ENCODE measurements around the gene C1QTNF12. TPM values are rescaled to one million over a fixed set of nuclear protein-coding genes. Genes with fewer than 3 reads are reported as not detected.

The C1QTNF12 gene
- total RNA-seq, 2 experiments from 2014 or later, result 1.8 to 6.1 TPM

DNA sequence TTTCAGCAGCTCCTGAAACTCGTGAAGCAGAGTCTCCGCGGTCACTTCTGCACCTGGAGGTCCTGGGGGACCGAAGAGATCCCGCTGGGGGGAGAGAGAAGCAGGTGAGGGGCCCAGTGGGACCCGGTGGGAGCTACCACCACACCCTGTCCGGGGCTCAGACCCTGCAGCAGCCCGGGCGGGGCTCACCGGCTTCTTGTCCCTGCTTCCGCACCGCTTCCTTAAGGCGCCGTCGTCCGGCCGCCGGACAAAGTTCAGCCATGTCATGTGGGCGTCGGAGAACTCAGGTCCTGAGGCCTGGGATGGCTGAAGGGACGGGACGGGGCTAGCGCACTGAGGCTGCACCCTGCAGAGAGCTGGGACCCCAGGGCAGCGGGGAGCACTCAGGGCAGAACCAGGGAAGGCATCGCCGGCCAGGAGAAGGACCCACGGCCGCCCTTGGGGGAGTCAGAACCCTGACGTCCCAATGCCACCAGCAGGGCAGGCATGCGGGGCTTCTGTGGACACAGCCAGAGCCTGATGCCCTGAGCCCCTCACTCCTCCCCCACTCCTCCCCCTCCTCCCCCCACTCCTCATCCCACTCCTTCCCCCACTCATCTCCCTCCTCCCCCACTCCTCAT lies 2.2 kb downstream of the C1QTNF12 start:
- H3K79me2 ChIP-seq (ENCODE audit: insufficient read depth, low read depth, low read length), result no peaks in the 10 kb centered on the region
- TF ChIP-seq, protein P1, sequence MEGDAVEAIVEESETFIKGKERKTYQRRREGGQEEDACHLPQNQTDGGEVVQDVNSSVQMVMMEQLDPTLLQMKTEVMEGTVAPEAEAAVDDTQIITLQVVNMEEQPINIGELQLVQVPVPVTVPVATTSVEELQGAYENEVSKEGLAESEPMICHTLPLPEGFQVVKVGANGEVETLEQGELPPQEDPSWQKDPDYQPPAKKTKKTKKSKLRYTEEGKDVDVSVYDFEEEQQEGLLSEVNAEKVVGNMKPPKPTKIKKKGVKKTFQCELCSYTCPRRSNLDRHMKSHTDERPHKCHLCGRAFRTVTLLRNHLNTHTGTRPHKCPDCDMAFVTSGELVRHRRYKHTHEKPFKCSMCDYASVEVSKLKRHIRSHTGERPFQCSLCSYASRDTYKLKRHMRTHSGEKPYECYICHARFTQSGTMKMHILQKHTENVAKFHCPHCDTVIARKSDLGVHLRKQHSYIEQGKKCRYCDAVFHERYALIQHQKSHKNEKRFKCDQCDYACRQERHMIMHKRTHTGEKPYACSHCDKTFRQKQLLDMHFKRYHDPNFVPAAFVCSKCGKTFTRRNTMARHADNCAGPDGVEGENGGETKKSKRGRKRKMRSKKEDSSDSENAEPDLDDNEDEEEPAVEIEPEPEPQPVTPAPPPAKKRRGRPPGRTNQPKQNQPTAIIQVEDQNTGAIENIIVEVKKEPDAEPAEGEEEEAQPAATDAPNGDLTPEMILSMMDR (conservative IDR thresholded peaks at IDR 0.05; ENCODE audit: low read length), result no peak
- TF ChIP-seq EZH2phosphoT487 (IDR thresholded peaks at IDR 0.05; ENCODE audit: borderline replicate concordance, low read depth, low read length), result no peak
- no peaks in the 10 kb centered on the region for H3K9me3 ChIP-seq (ENCODE audit: low read length)
- H2AFZ ChIP-seq (ENCODE audit: low read length), result no peak overlapping the region
- no peaks in the 10 kb centered on the region for H3K9me2 ChIP-seq (ENCODE audit: insufficient read depth, low read length)
- no peaks in the 10 kb centered on the region for H3K36me3 ChIP-seq (ENCODE audit: insufficient read depth, low read length)
- BruUV-seq (replicated peaks), result no TSS peak
- no peak overlapping the region for H3K27ac ChIP-seq (ENCODE audit: low read depth, low read length, poor library complexity, severe bottlenecking)
- H4K20me1 ChIP-seq (ENCODE audit: insufficient read depth, low read length), result no peaks in the 10 kb centered on the region
- H3K4me3 ChIP-seq (ENCODE audit: low read depth, low read length, poor library complexity, severe bottlenecking), result no peak overlapping the region
- H3K4me1 ChIP-seq (ENCODE audit: insufficient read depth, low read length, poor library complexity, severe bottlenecking), result no peaks in the 10 kb centered on the region
- ChIA-PET CTCF (ENCODE audit: unreplicated experiment) (no interaction called here), POLR2A (no interaction called here)
- no peak for DNase-seq (ENCODE audit: low spot score)
- H3K4me2 ChIP-seq (ENCODE audit: low read length), result no peak overlapping the region
- intact Hi-C loops (cut with micrococcal nuclease; ENCODE audit: unreplicated experiment), result no loop called here

DNA sequence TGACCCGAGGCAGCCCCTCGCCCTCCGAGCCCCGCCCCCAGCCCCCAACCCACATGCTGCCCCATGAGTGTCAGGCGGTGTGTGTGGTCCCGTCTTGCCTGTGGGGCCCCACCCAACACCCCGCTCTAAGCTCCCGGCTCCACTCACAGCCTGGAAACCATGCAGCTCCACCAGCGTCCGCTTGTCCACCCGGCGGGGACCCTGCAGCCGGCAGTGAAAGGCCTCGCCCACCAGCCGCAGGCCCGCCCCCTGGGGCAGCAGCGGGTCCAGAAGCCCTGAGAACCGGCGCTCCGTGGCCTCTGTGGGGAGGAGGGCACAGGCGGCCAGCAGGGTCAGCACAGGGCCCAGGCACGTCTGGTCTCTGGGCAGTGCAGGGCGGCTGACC lies 2.7 kb downstream of the C1QTNF12 start:
- H3K4me2 ChIP-seq (ENCODE audit: low read length), result no peak overlapping the region
- DNase-seq (ENCODE audit: low spot score), result no peak
- CTCF ChIA-PET (ENCODE audit: unreplicated experiment), result no interaction called here
- intact Hi-C loops (cut with micrococcal nuclease; ENCODE audit: unreplicated experiment), result no loop called here
- no peaks in the 10 kb centered on the region for H3K9me2 ChIP-seq (ENCODE audit: insufficient read depth, low read length)
- TF ChIP-seq EZH2phosphoT487 (IDR thresholded peaks at IDR 0.05; ENCODE audit: borderline replicate concordance, low read depth, low read length), result no peak
- TF ChIP-seq, protein P1 (conservative IDR thresholded peaks at IDR 0.05; ENCODE audit: low read length), result no peak
- no peaks in the 10 kb centered on the region for H3K36me3 ChIP-seq (ENCODE audit: insufficient read depth, low read length)
- no TSS peak for BruUV-seq (replicated peaks)
- H3K4me1 ChIP-seq (ENCODE audit: insufficient read depth, low read length, poor library complexity, severe bottlenecking), result no peaks in the 10 kb centered on the region
- H3K9me3 ChIP-seq (ENCODE audit: low read length), result no peaks in the 10 kb centered on the region
- no peaks in the 10 kb centered on the region for H4K20me1 ChIP-seq (ENCODE audit: insufficient read depth, low read length)
- no peak overlapping the region for H3K27ac ChIP-seq (ENCODE audit: low read depth, low read length, poor library complexity, severe bottlenecking)
- POLR2A ChIA-PET, result no interaction called here
- H3K79me2 ChIP-seq (ENCODE audit: insufficient read depth, low read depth, low read length), result no peaks in the 10 kb centered on the region
- no peak overlapping the region for H2AFZ ChIP-seq (ENCODE audit: low read length)
- no peak overlapping the region for H3K4me3 ChIP-seq (ENCODE audit: low read depth, low read length, poor library complexity, severe bottlenecking)

DNA sequence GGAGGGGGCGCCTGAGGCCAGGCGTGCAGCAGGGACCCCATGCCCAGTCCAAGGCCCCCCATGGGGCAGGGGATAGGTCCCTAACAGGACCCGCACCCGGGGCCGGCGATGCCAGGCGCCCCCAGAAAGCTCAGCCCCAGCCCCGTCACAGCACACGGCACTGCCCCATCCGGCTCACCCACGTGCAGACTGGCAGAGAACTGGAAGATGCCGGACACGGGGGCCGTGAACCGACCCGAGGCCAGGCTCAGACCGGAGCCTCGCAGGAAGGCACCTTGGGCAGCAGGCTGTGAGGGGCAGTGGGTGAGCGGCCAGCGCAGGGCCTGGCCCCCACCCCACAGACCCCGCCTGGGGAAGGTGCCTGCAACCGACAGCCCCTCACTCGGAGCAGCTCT lies 3.3 kb downstream of the C1QTNF12 start:
- Histone ChIP-seq H3K9me3 (ENCODE audit: low read length) (no peaks in the 10 kb centered on the region), H3K27ac (ENCODE audit: low read depth, low read length, poor library complexity, severe bottlenecking) (no peak overlapping the region), H2AFZ (ENCODE audit: low read length) (no peak overlapping the region), H3K4me1 (ENCODE audit: insufficient read depth, low read length, poor library complexity, severe bottlenecking) (no peaks in the 10 kb centered on the region), H3K4me2 (ENCODE audit: low read length) (no peak overlapping the region), H4K20me1 (ENCODE audit: insufficient read depth, low read length) (no peaks in the 10 kb centered on the region), H3K9me2 (ENCODE audit: insufficient read depth, low read length) (no peaks in the 10 kb centered on the region), H3K4me3 (ENCODE audit: low read depth, low read length, poor library complexity, severe bottlenecking) (no peak overlapping the region), H3K79me2 (ENCODE audit: insufficient read depth, low read depth, low read length) (no peaks in the 10 kb centered on the region), H3K36me3 (ENCODE audit: insufficient read depth, low read length) (no peaks in the 10 kb centered on the region)
- no TSS peak for BruUV-seq (replicated peaks)
- intact Hi-C loops (cut with micrococcal nuclease; ENCODE audit: unreplicated experiment), result no loop called here
- DNase-seq (ENCODE audit: low spot score), result no peak
- TF ChIP-seq EZH2phosphoT487 (IDR thresholded peaks at IDR 0.05; ENCODE audit: borderline replicate concordance, low read depth, low read length), result no peak
- TF ChIP-seq, protein P1 (conservative IDR thresholded peaks at IDR 0.05; ENCODE audit: low read length), result no peak
- POLR2A ChIA-PET, result no interaction called here
- CTCF ChIA-PET (ENCODE audit: unreplicated experiment), result no interaction called here

Data from OCI-LY7 (cell line).